Psoas muscle (tissue), 8 donors: Measurements from ENCODE around the gene TRDMT1. TPM values are rescaled to one million over a fixed set of nuclear protein-coding genes. Genes with fewer than 3 reads are reported as not detected.

ENCODE experiments used
- ATAC-seq, 4 donors: fragments of 200-7000 bp; cut with Tn5 transposase; one replicate each; pipeline ENCODE4 v1.9.1; 2020; ENCODE audit warnings: moderate library complexity in 3 of 4, mild to moderate bottlenecking in 2 of 4
- DNase-seq, 2 donors: peaks; one replicate each; pipeline ENCODE4 v3.0.0-alpha.2; 2020
- H3K27ac ChIP-seq: fragments of 200-600 bp; one replicate; pipeline ENCODE4 v1.8.0; 2022
- H3K27me3 ChIP-seq, 3 donors: fragments of 200-600 bp in 1 of 3; one replicate each; pipeline versions ENCODE4 v1.6.1 to v1.8.0; 2013 to 2022; ENCODE audit warnings: low read length in 2 of 3, mild to moderate bottlenecking in 2 of 3, moderate library complexity in 1 of 3; ENCODE audit not compliant: insufficient read depth in 3 of 3
- H3K36me3 ChIP-seq, 2 donors: fragments of 200-600 bp in 1 of 2; one replicate each; pipeline versions ENCODE4 v1.6.1 to v1.8.0; 2013 to 2022; ENCODE audit warnings: low read depth in 1 of 2, mild to moderate bottlenecking in 1 of 2, moderate library complexity in 1 of 2; ENCODE audit not compliant: insufficient read depth in 1 of 2
- H3K4me1 ChIP-seq: fragments of 200-600 bp; one replicate; pipeline ENCODE4 v1.8.0; 2022
- H3K4me3 ChIP-seq: fragments of 200-600 bp; one replicate; pipeline ENCODE4 v1.8.0; 2022; ENCODE audit warnings: mild to moderate bottlenecking
- H3K9me3 ChIP-seq: fragments of 200-600 bp; one replicate; pipeline ENCODE4 v1.8.0; 2022
- CTCF ChIP-seq: fragments of 200-600 bp; IDR thresholded peaks from one replicate; pipeline ENCODE4 v1.8.0; 2022; ENCODE audit warnings: antibody characterized with exemption
- WGBS, 3 donors: extraction: QIAGEN DNeasy Blood & Tissue Kit; methylation state at CpG; one replicate each; pipeline versions ENCODE4 v1.1.6 to v1.1.7; 2013; 5-methylcytosine and 5-hydroxymethylcytosine counted together
- intact Hi-C, 2 donors: fragments of 100-400 bp; cut with DNase I; formaldehyde crosslinking; loops; one replicate each; pipeline versions ENCODE4 v1.11.0 to v1.14.2; 2022
- polyA plus RNA-seq, 3 donors: library from polyadenylated mRNA; stranded (reverse); fragments of 200-250 nt; gene quantifications; one replicate each; pipeline ENCODE4 v1.2.3, GENCODE V29; 2013
- total RNA-seq, 4 donors: library from RNA; stranded (reverse); fragmentation: NEBNext Ultra II Directional in 2 of 4; extraction: Animal tissue kit (Norgen Biotek cat#: 25700) in 2 of 4; gene quantifications; one replicate each; pipeline versions ENCODE4 v1.2.1 to v1.2.4, GENCODE V29; 2021 to 2023
- donor health status: healthy with polysubstance abuse.
- donor health status: DM: no; HTN: no; CAD: no; lungs with moderate emphysema.
- donor health status: Bipolar disorder and iron deficiency.
- donor health status: healthy.
- donor health status: DM: yes; HTN: yes; CAD: no.
- donor health status: DM: no; HTN: no; CAD: no.
- donor health status: DM: no; HTN: no; CAD: no.
- donor health status: DM: yes; HTN: yes; CAD: no.

TRDMT1 gene
- total and polyA plus RNA-seq, 7 donors, result 0.49 to 2.7 (median 2.3) TPM

- no peak for DNase-seq
- intact Hi-C loops, result no loop called here
- 78 to 89% (median 79%) methylated on average over 5 of the region's 5 CpGs for WGBS, 3 donors
- ATAC-seq, result no peak
- no peak for TF ChIP-seq CTCF
- Histone ChIP-seq H3K4me3 (no peak overlapping the region), H3K27me3 (no peaks in the 10 kb centered on the region), H3K9me3 (no peaks in the 10 kb centered on the region), H3K36me3 (no peaks in the 10 kb centered on the region), H3K27ac (no peak overlapping the region), H3K4me1 (peaks cover 9% of the 10 kb centered on the region)
These were observed 6.4 kb downstream of the TRDMT1 start for GRCh38 chr10:17195083-17195482.

GRCh38 chr10:17190602-17191001 lies 10.9 kb downstream of the TRDMT1 start:
- Histone ChIP-seq H3K36me3 (no peaks in the 10 kb centered on the region), H3K27me3 (no peaks in the 10 kb centered on the region), H3K4me1 (no peaks in the 10 kb centered on the region), H3K9me3 (no peaks in the 10 kb centered on the region), H3K4me3 (no peak overlapping the region), H3K27ac (no peak overlapping the region)
- no peak for TF ChIP-seq CTCF
- no peak for ATAC-seq
- DNase-seq, result no peak
- whole genome bisulfite sequencing, 3 donors, result 81 to 89% (median 81%) methylated on average over 2 of the region's 2 CpGs
- intact Hi-C loops, result no loop called here

- no peak overlapping the region for H3K4me3 ChIP-seq
- ATAC-seq, result no peak
- 76 to 81% (median 78%) methylated on average over 3 of the region's 3 CpGs for whole genome bisulfite sequencing, 3 donors
- H3K36me3 ChIP-seq, result no peaks in the 10 kb centered on the region
- no peaks in the 10 kb centered on the region for H3K4me1 ChIP-seq
- no peak for DNase-seq
- TF ChIP-seq CTCF, result no peak
- no peaks in the 10 kb centered on the region for H3K9me3 ChIP-seq
- H3K27me3 ChIP-seq, result no peaks in the 10 kb centered on the region
- H3K27ac ChIP-seq, result no peak overlapping the region
- intact Hi-C loops, result no loop called here
These were observed 12.8 kb downstream of the TRDMT1 start for GRCh38 chr10:17188644-17189172.

- H3K27ac ChIP-seq, result no peak overlapping the region
- no peaks in the 10 kb centered on the region for H3K4me1 ChIP-seq
- WGBS, 3 donors, result 99 to 100% (median 100%) methylated on average over 3 of the region's 3 CpGs
- no peaks in the 10 kb centered on the region for H3K27me3 ChIP-seq
- no peaks in the 10 kb centered on the region for H3K9me3 ChIP-seq
- ATAC-seq, result no peak
- intact Hi-C loops, result no loop called here
- no peak for TF ChIP-seq CTCF
- DNase-seq, result no peak
- H3K36me3 ChIP-seq, result no peaks in the 10 kb centered on the region
- H3K4me3 ChIP-seq, result no peak overlapping the region
These were observed 15.6 kb downstream of the TRDMT1 start for GRCh38 chr10:17185873-17186272.

GRCh38 chr10:17183110-17183509 lies 18.4 kb downstream of the TRDMT1 start:
- whole genome bisulfite sequencing, 3 donors, result 92 to 98% (median 98%) methylated on average over 2 of the region's 2 CpGs
- intact Hi-C loops, result no loop called here
- H3K27ac ChIP-seq, result no peak overlapping the region
- no peak for TF ChIP-seq CTCF
- DNase-seq, result no peak
- no peak overlapping the region for H3K4me3 ChIP-seq
- no peak for ATAC-seq
- H3K9me3 ChIP-seq, result no peaks in the 10 kb centered on the region
- no peaks in the 10 kb centered on the region for H3K4me1 ChIP-seq
- no peaks in the 10 kb centered on the region for H3K36me3 ChIP-seq
- no peaks in the 10 kb centered on the region for H3K27me3 ChIP-seq
